KMS-11 (cell line): ENCODE measurements around the gene FGF3.

Experiments
- H2AFZ ChIP-seq: fragments of 200-600 bp; sonication (generic); 2 replicates; pipeline ENCODE4 v1.6.1; 2016; ENCODE audit warnings: antibody characterized with exemption, mixed run types, low read depth
- H3K27ac ChIP-seq: fragments of 200-600 bp; sonication (generic); 2 replicates; pipeline ENCODE4 v1.6.1; 2016; ENCODE audit warnings: mild to moderate bottlenecking, mixed run types
- H3K27me3 ChIP-seq: fragments of 200-600 bp; sonication (generic); 2 replicates; pipeline ENCODE4 v1.6.1; 2017; ENCODE audit warnings: mild to moderate bottlenecking, low read depth, mixed run types, moderate library complexity; ENCODE audit not compliant: insufficient read depth
- H3K36me3 ChIP-seq: fragments of 200-600 bp; sonication (generic); 2 replicates; pipeline ENCODE4 v1.6.1; 2017; ENCODE audit warnings: mild to moderate bottlenecking, mixed run types; ENCODE audit not compliant: insufficient read depth
- H3K4me1 ChIP-seq: fragments of 200-600 bp; sonication (generic); 2 replicates; pipeline ENCODE4 v1.6.1; 2016; ENCODE audit warnings: mild to moderate bottlenecking, low read depth, mixed run types; ENCODE audit not compliant: poor library complexity, severe bottlenecking
- H3K4me2 ChIP-seq: fragments of 200-600 bp; sonication (generic); 2 replicates; pipeline ENCODE4 v1.7.0; 2016; ENCODE audit warnings: mild to moderate bottlenecking, mixed run types
- H3K4me3 ChIP-seq: fragments of 200-600 bp; sonication (generic); IDR thresholded peaks from 2 replicates; pipeline ENCODE4 v1.6.1; 2017; ENCODE audit warnings: low read depth, low read length, mixed read lengths; ENCODE audit not compliant: insufficient read depth
- H3K79me2 ChIP-seq: fragments of 200-600 bp; sonication (generic); 2 replicates; pipeline ENCODE4 v1.6.1; 2016; ENCODE audit warnings: low read depth, mixed run types; ENCODE audit not compliant: insufficient read depth
- H3K9ac ChIP-seq: fragments of 200-600 bp; sonication (generic); 2 replicates; pipeline ENCODE4 v1.6.1; 2016; ENCODE audit warnings: mild to moderate bottlenecking, mixed run types
- H4K20me1 ChIP-seq: fragments of 200-600 bp; sonication (generic); 2 replicates; pipeline ENCODE4 v1.6.1; 2016; ENCODE audit warnings: mild to moderate bottlenecking, mixed run types; ENCODE audit not compliant: insufficient read depth
- CTCF ChIP-seq: fragments of 200-600 bp; sonication (generic); conservative IDR thresholded peaks from 2 replicates; pipeline ENCODE4 v1.6.1; 2017; ENCODE audit warnings: low read depth, mild to moderate bottlenecking, antibody characterized with exemption, low read length, moderate library complexity, mixed read lengths

FGF3 gene

DNA sequence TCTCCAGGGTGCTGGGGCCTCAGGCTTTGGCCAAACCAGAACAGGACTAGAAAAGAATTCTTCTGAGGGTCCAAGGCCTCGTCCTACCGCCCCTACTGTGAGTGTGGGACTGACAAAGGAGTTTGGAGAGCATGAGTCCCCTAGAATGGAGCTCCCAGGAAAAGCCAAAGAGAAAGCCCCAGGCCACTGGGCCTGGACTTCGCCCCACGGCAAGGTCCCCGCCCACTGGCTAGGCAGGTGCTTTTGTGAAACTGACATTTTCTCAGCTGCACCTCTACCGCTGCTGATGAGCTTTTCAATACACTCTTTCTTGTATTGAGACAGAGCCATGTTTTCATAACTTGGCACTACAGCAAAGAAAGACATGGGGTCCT lies 9.7 kb upstream of the FGF3 start:
- Histone ChIP-seq H4K20me1 (no peaks in the 10 kb centered on the region), H3K27me3 (no peaks in the 10 kb centered on the region; the same call in 1 of the 2 replicates), H3K36me3 (no peaks in the 10 kb centered on the region)

DNA sequence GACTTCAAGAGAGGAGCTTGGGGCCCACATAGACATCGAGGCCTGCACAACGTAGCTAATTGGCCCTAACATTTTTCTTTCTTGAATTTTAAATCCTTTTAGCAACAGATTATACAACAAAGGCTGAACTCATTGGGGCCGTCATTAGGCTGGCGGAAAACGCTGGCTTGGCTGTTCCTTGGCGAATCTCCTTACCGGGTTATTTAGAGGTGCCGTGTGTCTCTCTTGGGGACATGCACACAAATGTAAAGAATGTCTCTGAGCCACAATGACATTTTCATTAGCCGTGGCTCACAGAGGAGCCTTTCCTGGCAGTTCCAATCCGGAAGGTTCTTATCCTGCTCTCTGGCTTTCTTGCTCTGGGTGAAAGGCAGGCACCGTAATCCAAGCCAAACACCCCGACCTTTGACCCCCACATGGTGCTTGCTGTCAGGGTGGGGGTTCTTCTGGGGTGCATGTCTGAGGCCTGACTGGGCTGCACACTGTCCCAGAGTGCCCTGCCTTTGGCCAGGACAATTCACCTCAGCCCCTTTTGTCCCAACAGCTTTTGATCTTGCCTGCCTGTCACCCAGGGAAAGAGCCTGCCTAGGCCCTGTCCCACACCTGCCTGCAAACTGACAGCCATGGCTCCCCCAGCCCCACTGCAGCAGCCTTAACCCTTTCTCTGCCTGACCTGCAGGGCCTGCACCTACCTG lies 9.2 kb upstream of the FGF3 start:
- H2AFZ ChIP-seq: no peak overlapping the region

More for the DNA sequence above, 9.7 kb upstream of the FGF3 start:
- H3K79me2 ChIP-seq: no peaks in the 10 kb centered on the region
- no peak overlapping the region for H3K27ac ChIP-seq
- H3K4me1 ChIP-seq: no peaks in the 10 kb centered on the region
- no peak overlapping the region for H3K4me2 ChIP-seq
- no peak overlapping the region for H2AFZ ChIP-seq
- no peak overlapping the region for H3K9ac ChIP-seq
- H3K4me3 ChIP-seq: no peak overlapping the region
- no peak for TF ChIP-seq CTCF

DNA sequence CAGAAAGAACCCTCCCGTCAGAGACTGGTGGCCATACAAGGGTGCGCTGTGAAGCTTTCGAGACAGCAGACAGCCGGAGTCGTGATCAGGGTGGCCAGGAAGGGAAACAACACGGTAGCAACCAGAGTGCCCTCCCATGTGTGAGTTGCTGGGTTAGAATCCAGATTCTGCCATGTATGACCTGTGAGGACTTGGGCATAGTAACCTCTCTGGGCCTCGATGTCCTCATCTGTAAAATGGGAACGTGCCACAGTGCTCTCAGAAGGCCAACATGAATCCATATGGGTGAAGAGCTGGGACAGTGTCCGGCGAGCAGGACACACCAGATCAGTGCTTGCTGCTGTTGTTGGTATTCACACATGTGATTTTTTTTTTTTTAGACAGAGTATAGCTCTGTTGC lies 7.6 kb upstream of the FGF3 start:
- TF ChIP-seq CTCF: no peak

More for the DNA sequence above, 9.2 kb upstream of the FGF3 start:
- Histone ChIP-seq H3K27ac (no peak overlapping the region), H3K4me3 (no peak overlapping the region), H3K79me2 (no peaks in the 10 kb centered on the region), H3K9ac (no peak overlapping the region), H3K27me3 (no peaks in the 10 kb centered on the region; the same call in 1 of the 2 replicates), H3K4me1 (no peaks in the 10 kb centered on the region), H4K20me1 (no peaks in the 10 kb centered on the region), H3K4me2 (no peak overlapping the region), H3K36me3 (no peaks in the 10 kb centered on the region)
- no peak for TF ChIP-seq CTCF

DNA sequence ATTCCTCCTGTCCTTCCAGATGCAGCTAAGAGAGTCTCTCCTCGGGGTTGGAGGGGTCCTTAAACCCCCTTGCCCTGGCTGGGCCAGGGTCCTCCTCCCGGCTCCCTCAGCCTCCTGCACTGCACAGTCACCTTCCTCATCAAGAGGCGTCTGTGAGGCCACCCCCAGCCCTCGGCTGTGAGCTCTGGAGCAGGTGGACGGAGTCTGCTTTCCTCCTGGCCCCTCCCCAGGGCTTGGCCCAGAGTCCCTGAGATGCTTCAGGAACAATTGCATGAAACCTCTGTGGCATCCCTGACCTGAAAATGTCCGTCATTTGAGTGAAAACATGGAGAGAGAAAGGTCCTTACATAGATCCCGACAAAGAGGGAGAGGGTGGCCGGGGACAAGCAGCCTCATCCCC lies 6.7 kb upstream of the FGF3 start:
- no peaks in the 10 kb centered on the region for H4K20me1 ChIP-seq
- H2AFZ ChIP-seq: no peak overlapping the region
- H3K27me3 ChIP-seq: no peaks in the 10 kb centered on the region; the same call in 1 of the 2 replicates
- H3K4me1 ChIP-seq: no peaks in the 10 kb centered on the region
- no peak overlapping the region for H3K4me3 ChIP-seq
- no peak overlapping the region for H3K27ac ChIP-seq
- H3K4me2 ChIP-seq: no peak overlapping the region
- no peaks in the 10 kb centered on the region for H3K79me2 ChIP-seq
- no peak overlapping the region for H3K9ac ChIP-seq
- TF ChIP-seq CTCF: no peak
- H3K36me3 ChIP-seq: no peaks in the 10 kb centered on the region

More for the DNA sequence above, 7.6 kb upstream of the FGF3 start:
- Histone ChIP-seq H3K9ac (no peak overlapping the region), H3K27me3 (no peaks in the 10 kb centered on the region; the same call in 1 of the 2 replicates), H4K20me1 (no peaks in the 10 kb centered on the region), H3K27ac (no peak overlapping the region), H3K79me2 (no peaks in the 10 kb centered on the region), H3K4me1 (no peaks in the 10 kb centered on the region), H3K4me3 (no peak overlapping the region), H3K36me3 (no peaks in the 10 kb centered on the region), H3K4me2 (no peak overlapping the region), H2AFZ (no peak overlapping the region)
